Activated naive CD4-positive, alpha-beta T cell treated with anti-CD3 and anti-CD28 coated beads, Interleukin-2, amount 50 U/mL, for 72 hours (primary cell): Measurements from ENCODE around the gene IGSF21. TPM values are rescaled to one million over a fixed set of nuclear protein-coding genes. Genes with fewer than 3 reads are reported as not detected.

ENCODE experiments used
- ATAC-seq, 2 donors: fragments of 150-1000 bp; cut with Tn5 transposase; 2 replicates each; pipeline ENCODE4 v1.10.0; 2021; ENCODE audit warnings: mild to moderate bottlenecking in 2 of 2, moderate library complexity in 2 of 2
- DNase-seq, 2 donors: peaks; one replicate each; pipeline ENCODE4 v3.0.0; 2021 to 2022; ENCODE audit warnings: low spot score in 2 of 2
- H3K27ac Mint-ChIP-seq, 2 donors: one replicate each; pipeline ENCODE4 v1.8.0; 2022; ENCODE audit warnings: mild to moderate bottlenecking in 2 of 2, mixed read lengths in 2 of 2
- H3K36me3 Mint-ChIP-seq, 2 donors: one replicate each; pipeline ENCODE4 v1.8.0; 2022; ENCODE audit warnings: mixed read lengths in 2 of 2
- H3K9me3 Mint-ChIP-seq, 2 donors: one replicate each; pipeline ENCODE4 v1.8.0; 2022; ENCODE audit warnings: mixed read lengths in 2 of 2
- total RNA-seq, 2 donors: library from RNA; stranded (reverse); gene quantifications; one replicate each; pipeline ENCODE4 v1.2.3, GENCODE V29; 2022

The IGSF21 gene
- total RNA-seq, 2 donors from 2014 or later: not detected

DNA sequence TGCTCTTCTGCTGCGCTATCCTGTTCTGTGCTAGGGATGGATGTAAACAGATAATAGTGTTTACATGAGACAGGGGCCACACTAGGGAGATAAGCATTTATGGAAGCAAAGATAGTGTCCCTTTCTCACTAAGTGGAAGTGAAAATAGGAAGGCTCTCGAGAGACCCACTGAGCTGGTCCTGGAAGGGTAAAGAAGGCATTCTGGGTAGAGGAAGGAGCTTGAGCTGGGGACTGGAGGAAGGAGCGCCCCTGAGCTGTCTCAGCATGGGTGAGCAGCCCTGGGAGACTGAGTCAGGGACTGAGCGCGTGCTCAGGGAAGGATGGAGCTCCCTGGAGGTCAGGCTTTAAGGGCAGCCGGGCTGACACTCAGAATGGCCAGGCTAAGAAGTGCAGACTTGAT is 93.3 kb downstream of the IGSF21 start:
- H3K36me3 Mint-ChIP-seq: peaks cover 0 to 3% of the 10 kb centered on the region in 2 donors
- H3K27ac Mint-ChIP-seq: no peak overlapping the region
- peaks cover 3% of the 10 kb centered on the region in 2 donors for H3K9me3 Mint-ChIP-seq
- ATAC-seq (no peak), DNase-seq (no peak)

DNA sequence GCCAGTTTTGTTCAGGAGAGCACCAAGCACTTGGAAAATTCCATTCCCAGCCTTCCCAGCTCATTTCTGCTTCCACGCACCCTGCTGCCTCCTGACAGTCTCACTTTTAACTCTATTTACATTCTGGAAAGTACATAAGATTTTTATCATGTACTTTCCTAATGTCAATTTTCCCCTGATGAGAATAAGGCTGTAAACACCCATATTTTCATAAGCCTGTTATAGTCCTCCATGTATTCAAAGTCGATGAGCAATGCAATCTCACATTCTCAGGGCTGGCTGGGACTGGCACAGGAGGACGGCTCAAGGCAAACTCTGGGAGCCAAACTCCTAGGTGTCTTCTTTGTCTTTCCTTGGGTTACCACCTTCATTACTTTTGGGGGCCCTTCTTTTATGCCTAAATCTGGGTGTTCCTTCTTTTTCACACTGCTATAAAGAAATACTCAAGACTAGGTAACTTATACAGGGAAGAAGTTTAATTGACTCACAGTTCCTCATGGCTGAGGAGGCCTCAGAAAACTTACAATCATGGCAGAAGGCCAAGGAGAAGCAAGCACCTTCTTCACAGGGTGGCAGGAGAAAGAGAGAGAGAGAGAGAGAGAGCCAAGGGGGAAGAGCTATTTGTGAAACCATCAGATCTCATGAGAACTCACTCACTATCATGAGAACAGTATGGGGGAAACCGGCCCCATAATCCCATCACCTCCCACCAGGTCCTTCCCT is 94.6 kb downstream of the IGSF21 start:
- H3K9me3 Mint-ChIP-seq: peaks cover 4 to 7% of the 10 kb centered on the region in 2 donors
- H3K27ac Mint-ChIP-seq: no peak overlapping the region
- DNase-seq (no peak), ATAC-seq (no peak)
- H3K36me3 Mint-ChIP-seq: peaks cover 0 to 8% of the 10 kb centered on the region in 2 donors

DNA sequence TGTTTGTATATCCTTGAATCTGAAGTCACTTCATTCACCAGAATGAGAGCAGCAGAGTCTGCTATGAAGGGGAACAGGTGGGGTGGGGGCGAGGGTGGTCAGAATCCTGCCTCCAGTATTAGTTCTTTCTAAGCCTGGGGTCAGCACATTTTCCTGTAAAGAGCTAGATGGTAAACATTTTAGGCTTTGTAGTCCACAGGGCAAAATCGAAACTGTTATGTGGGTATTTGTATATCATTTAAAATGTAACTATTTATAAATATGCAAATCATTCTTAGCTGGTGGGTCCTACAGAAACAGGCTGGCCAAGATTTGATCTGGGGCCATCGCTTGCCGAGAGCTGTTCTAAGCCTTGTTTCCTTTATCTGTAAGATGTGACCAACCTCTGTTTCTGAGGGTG is 96.0 kb downstream of the IGSF21 start:
- peaks cover 4 to 7% of the 10 kb centered on the region in 2 donors for H3K9me3 Mint-ChIP-seq
- H3K36me3 Mint-ChIP-seq: peaks cover 0 to 8% of the 10 kb centered on the region in 2 donors
- H3K27ac Mint-ChIP-seq: no peak overlapping the region
- ATAC-seq (no peak), DNase-seq (no peak)

GRCh38 chr1:18204575-18204974 is 97.0 kb downstream of the IGSF21 start:
- no peak overlapping the region for H3K27ac Mint-ChIP-seq
- no peak for DNase-seq
- H3K9me3 Mint-ChIP-seq: peaks cover 4 to 7% of the 10 kb centered on the region in 2 donors
- ATAC-seq: no peak
- peaks cover 0 to 8% of the 10 kb centered on the region in 2 donors for H3K36me3 Mint-ChIP-seq

DNA sequence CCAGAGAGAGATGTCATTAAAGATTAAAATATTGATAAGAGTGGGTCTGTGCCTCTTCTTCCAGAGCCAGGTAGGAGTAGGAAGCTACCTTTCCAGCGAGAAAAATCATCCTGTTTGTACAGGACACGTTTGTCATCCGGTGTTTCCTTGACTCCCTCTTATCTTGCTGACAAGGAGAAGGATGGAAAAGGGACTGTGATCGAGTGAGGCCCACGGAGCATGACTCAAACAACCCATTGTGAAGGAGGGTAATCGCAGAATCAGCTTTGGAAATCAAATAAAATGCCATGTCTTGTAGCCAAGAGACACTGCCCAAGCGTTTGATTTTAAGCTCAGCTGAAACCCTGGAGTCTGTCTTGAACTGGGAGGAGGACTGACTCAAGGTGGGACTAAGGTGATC is 97.7 kb downstream of the IGSF21 start:
- Mint-ChIP-seq H3K36me3 (peaks cover 0 to 8% of the 10 kb centered on the region in 2 donors), H3K9me3 (peaks cover 4 to 7% of the 10 kb centered on the region in 2 donors), H3K27ac (no peak overlapping the region)
- DNase-seq (no peak), ATAC-seq (no peak)

GRCh38 chr1:18211764-18212163 is 104.2 kb downstream of the IGSF21 start:
- Mint-ChIP-seq H3K27ac (peak overlapping the region in 1 of 2 donors; percentile 60), H3K36me3 (no peaks in the 10 kb centered on the region), H3K9me3 (no peaks in the 10 kb centered on the region)
- DNase-seq (no peak), ATAC-seq (no peak)

GRCh38 chr1:18217398-18218043 is 109.9 kb downstream of the IGSF21 start:
- ATAC-seq (no peak), DNase-seq (peak in 1 of 2 donors; percentile 10)
- H3K27ac Mint-ChIP-seq: no peak overlapping the region
- peaks cover 0 to 8% of the 10 kb centered on the region in 2 donors for H3K36me3 Mint-ChIP-seq
- H3K9me3 Mint-ChIP-seq: peaks cover 10 to 15% of the 10 kb centered on the region in 2 donors

DNA sequence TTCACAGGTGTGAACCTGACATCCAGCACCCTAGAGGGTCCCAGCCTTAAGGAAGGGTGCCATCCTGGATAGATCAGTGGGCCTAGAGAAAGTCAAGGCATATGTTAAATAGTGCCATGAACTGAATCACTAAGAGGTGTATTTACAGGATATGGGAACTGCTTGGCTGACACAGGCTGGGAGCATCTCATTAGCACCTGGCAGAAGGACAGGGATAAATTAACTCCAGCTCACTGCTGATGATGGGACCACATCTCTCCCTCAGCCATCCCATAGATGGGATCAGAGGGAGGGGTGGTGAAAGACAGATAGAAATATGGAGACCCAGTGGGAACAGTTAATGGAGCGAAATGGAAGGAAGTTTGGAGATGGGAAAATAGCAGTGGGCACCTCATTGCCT is 122.0 kb downstream of the IGSF21 start:
- no peak for ATAC-seq
- Mint-ChIP-seq H3K9me3 (peaks cover 11 to 21% of the 10 kb centered on the region in 2 donors), H3K36me3 (peaks cover 5 to 17% of the 10 kb centered on the region in 2 donors), H3K27ac (peak overlapping the region in 1 of 2 donors; percentile 2)
- no peak for DNase-seq

DNA sequence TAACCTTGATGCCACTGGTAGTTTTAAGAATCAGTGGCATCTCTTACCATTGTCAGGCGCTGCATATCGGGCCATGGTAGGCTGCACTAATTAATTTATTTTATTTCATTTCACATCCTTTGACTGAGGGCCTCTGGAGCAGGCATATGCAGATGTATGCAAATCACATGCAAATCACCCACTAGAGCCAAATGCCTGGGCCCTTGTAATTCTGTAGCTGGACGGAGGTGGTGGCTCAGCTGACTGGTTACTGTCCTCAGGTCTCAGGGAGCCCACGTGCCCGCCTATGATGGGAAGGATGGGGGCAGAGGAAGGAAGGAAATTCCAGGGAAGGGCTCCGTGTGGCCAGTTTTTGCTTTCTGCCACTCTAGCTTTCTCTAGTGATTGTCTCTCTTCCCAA is 122.7 kb downstream of the IGSF21 start:
- Mint-ChIP-seq H3K9me3 (peaks cover 15 to 21% of the 10 kb centered on the region in 2 donors), H3K27ac (no peak overlapping the region), H3K36me3 (peaks cover 10 to 17% of the 10 kb centered on the region in 2 donors)
- DNase-seq (no peak), ATAC-seq (no peak)

DNA sequence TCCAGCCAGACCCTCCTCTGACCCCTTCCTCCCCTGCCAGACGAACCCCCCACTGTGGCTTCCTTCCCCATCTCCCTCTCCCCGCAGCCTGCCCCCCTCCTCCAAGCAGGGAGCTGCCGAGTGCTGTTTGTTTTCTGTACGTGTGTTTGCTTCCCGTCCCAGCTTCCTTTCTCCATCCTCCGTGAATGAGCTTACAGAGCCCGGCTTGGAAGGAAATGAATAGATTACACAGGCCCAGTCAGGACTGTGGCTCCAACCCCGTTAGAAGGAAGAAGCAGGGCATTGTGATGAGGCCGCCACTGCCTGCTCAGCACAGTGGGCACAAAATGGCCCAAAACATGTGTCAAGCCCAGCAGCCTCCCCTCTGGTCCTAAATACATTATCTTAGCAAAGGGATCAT is 123.2 kb downstream of the IGSF21 start:
- H3K9me3 Mint-ChIP-seq: peaks cover 20 to 26% of the 10 kb centered on the region in 2 donors
- H3K36me3 Mint-ChIP-seq: peaks cover 15 to 20% of the 10 kb centered on the region in 2 donors
- ATAC-seq (no peak), DNase-seq (no peak)
- no peak overlapping the region for H3K27ac Mint-ChIP-seq

GRCh38 chr1:18232052-18232451 is 124.5 kb downstream of the IGSF21 start:
- Mint-ChIP-seq H3K36me3 (peaks cover 15 to 24% of the 10 kb centered on the region in 2 donors), H3K27ac (no peak overlapping the region), H3K9me3 (peaks cover 21 to 28% of the 10 kb centered on the region in 2 donors)
- DNase-seq (no peak), ATAC-seq (no peak)

- Mint-ChIP-seq H3K36me3 (peaks cover 15 to 24% of the 10 kb centered on the region in 2 donors), H3K9me3 (peaks cover 21 to 28% of the 10 kb centered on the region in 2 donors), H3K27ac (no peak overlapping the region)
- ATAC-seq: no peak
- no peak for DNase-seq
Measured at GRCh38 chr1:18233176-18233864, 125.7 kb downstream of the IGSF21 start.

- peak in 1 of 2 donors; percentile 39 for DNase-seq
Measured at GRCh38 chr1:18234790-18235242, 127.2 kb downstream of the IGSF21 start.

DNA sequence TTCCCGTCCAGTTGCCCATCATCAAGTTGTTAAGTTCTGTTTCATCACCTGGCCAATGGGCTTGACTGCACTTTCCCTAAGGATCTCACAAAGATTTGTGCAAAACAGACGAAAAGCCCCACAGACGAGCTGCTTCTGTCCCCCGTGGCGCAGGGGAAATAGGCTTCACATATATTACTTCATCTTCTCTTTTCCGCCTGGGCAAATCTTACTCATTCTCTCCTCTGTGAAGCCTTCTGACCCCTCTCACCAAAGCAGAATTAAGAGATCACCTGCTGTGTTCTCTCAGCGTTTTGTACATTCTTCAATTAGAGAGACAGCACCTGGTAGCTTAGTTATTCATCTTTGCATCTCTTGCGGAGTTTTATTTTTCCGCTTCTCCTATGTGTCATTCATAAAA is 129.8 kb downstream of the IGSF21 start:
- Mint-ChIP-seq H3K36me3 (peaks cover 11% of the 10 kb centered on the region in 2 donors), H3K27ac (no peak overlapping the region), H3K9me3 (peaks cover 10 to 16% of the 10 kb centered on the region in 2 donors)
- ATAC-seq: no peak
- DNase-seq: no peak

More at GRCh38 chr1:18234790-18235242, 127.2 kb downstream of the IGSF21 start:
- H3K9me3 Mint-ChIP-seq: peaks cover 21 to 28% of the 10 kb centered on the region in 2 donors
- ATAC-seq: peak; percentile 26 to 30
- no peak overlapping the region for H3K27ac Mint-ChIP-seq
- H3K36me3 Mint-ChIP-seq: peaks cover 15 to 24% of the 10 kb centered on the region in 2 donors

- ATAC-seq: no peak
- Mint-ChIP-seq H3K9me3 (peaks cover 9 to 10% of the 10 kb centered on the region in 2 donors), H3K36me3 (peaks cover 7 to 11% of the 10 kb centered on the region in 2 donors), H3K27ac (no peak overlapping the region)
- no peak for DNase-seq
Measured at GRCh38 chr1:18238190-18238589, 130.6 kb downstream of the IGSF21 start.

GRCh38 chr1:18239671-18240070 is 132.1 kb downstream of the IGSF21 start:
- Mint-ChIP-seq H3K36me3 (peaks cover 7 to 11% of the 10 kb centered on the region in 2 donors), H3K27ac (no peak overlapping the region), H3K9me3 (peaks cover 7 to 10% of the 10 kb centered on the region in 2 donors)
- ATAC-seq: no peak
- no peak for DNase-seq

GRCh38 chr1:18240906-18241305 is 133.3 kb downstream of the IGSF21 start:
- H3K9me3 Mint-ChIP-seq: peaks cover under 1% of the 10 kb centered on the region in 2 donors
- H3K27ac Mint-ChIP-seq: no peak overlapping the region
- DNase-seq: no peak
- no peak for ATAC-seq
- peaks cover 0 to 3% of the 10 kb centered on the region in 2 donors for H3K36me3 Mint-ChIP-seq
